ENCODE data around the gene HMGB3. TPM values are rescaled to one million over a fixed set of nuclear protein-coding genes. Genes with fewer than 3 reads are reported as not detected.

HMGB3 gene
- total RNA-seq, 2 experiments from 2014 or later: 4.0 to 5.4 TPM

GRCh38 chrX:151004085-151004484 lies 20.9 kb downstream of the HMGB3 start:
- Histone ChIP-seq H3K4me1 (ENCODE audit: insufficient read depth, low read length) (no peaks in the 10 kb centered on the region), H3K4me3 (ENCODE audit: low read length) (no peak overlapping the region), H3K9me3 (ENCODE audit: control insufficient read depth in 1 of 2, insufficient read depth in 1 of 2, low read length in 2 of 2) (no peaks in the 10 kb centered on the region), H3K36me3 (ENCODE audit: insufficient read depth, low read length) (no peaks in the 10 kb centered on the region), H3K27me3 (ENCODE audit: control insufficient read depth in 1 of 2, insufficient read depth in 2 of 2, low read length in 2 of 2) (peaks cover 0 to 2% of the 10 kb centered on the region in 2 experiments), H3K27ac (ENCODE audit: low read depth in 1 of 2, low read length in 2 of 2) (no peak overlapping the region)
- Mint-ChIP-seq H3K9me3 (no peaks in the 10 kb centered on the region), H3K27me3 (peaks cover 6% of the 10 kb centered on the region), H3K4me3 (no peak overlapping the region), H3K27ac (no peak overlapping the region), H3K36me3 (ENCODE audit: low read depth) (no peaks in the 10 kb centered on the region), H3K4me1 (ENCODE audit: low read depth) (no peaks in the 10 kb centered on the region)
- ATAC-seq (ENCODE audit: poor library complexity) (no peak), DNase-seq (no peak)
- TF ChIP-seq CTCF (IDR thresholded peaks at IDR 0.05): no peak
- intact Hi-C loops (cut with DNase I, micrococcal nuclease): no loop called here
- ChIA-PET POLR2A (no interaction called here), CTCF (interaction anchor here (0.7 kb wide), 1 partner anchor 173 kb away, joined by 3 read pairs; no protein-coding TSS in a partner anchor)

GRCh38 chrX:151006410-151007109 lies 23.4 kb downstream of the HMGB3 start:
- H3K27ac ChIP-seq (ENCODE audit: low read depth in 1 of 2, low read length in 2 of 2): no peak overlapping the region
- no peaks in the 10 kb centered on the region for H3K9me3 Mint-ChIP-seq
- no peaks in the 10 kb centered on the region for H3K4me1 ChIP-seq (ENCODE audit: insufficient read depth, low read length)
- H3K27me3 ChIP-seq (ENCODE audit: control insufficient read depth in 1 of 2, insufficient read depth in 2 of 2, low read length in 2 of 2): peaks cover 0 to 2% of the 10 kb centered on the region in 2 experiments
- H3K27me3 Mint-ChIP-seq: peaks cover 6% of the 10 kb centered on the region
- ChIA-PET CTCF (no interaction called here), POLR2A (no interaction called here)
- H3K4me3 ChIP-seq (ENCODE audit: low read length): no peak overlapping the region
- H3K36me3 Mint-ChIP-seq (ENCODE audit: low read depth): no peaks in the 10 kb centered on the region
- DNase-seq (no peak), ATAC-seq (ENCODE audit: poor library complexity) (no peak)
- no peak overlapping the region for H3K4me3 Mint-ChIP-seq
- intact Hi-C loops (cut with DNase I, micrococcal nuclease): no loop called here
- no peak for TF ChIP-seq CTCF (IDR thresholded peaks at IDR 0.05)
- H3K27ac Mint-ChIP-seq: no peak overlapping the region
- H3K4me1 Mint-ChIP-seq (ENCODE audit: low read depth): no peaks in the 10 kb centered on the region
- no peaks in the 10 kb centered on the region for H3K36me3 ChIP-seq (ENCODE audit: insufficient read depth, low read length)
- no peaks in the 10 kb centered on the region for H3K9me3 ChIP-seq (ENCODE audit: control insufficient read depth in 1 of 2, insufficient read depth in 1 of 2, low read length in 2 of 2)

GRCh38 chrX:151009582-151009981 lies 26.4 kb downstream of the HMGB3 start:
- Histone ChIP-seq H3K36me3 (ENCODE audit: insufficient read depth, low read length) (no peaks in the 10 kb centered on the region), H3K4me1 (ENCODE audit: insufficient read depth, low read length) (no peaks in the 10 kb centered on the region), H3K27me3 (ENCODE audit: control insufficient read depth in 1 of 2, insufficient read depth in 2 of 2, low read length in 2 of 2) (peaks cover 0 to 2% of the 10 kb centered on the region in 2 experiments), H3K9me3 (ENCODE audit: control insufficient read depth in 1 of 2, insufficient read depth in 1 of 2, low read length in 2 of 2) (peaks cover 0 to 9% of the 10 kb centered on the region in 2 experiments), H3K4me3 (ENCODE audit: low read length) (no peak overlapping the region), H3K27ac (ENCODE audit: low read depth in 1 of 2, low read length in 2 of 2) (no peak overlapping the region)
- ChIA-PET CTCF (no interaction called here), POLR2A (no interaction called here)
- Mint-ChIP-seq H3K27ac (no peak overlapping the region), H3K27me3 (peaks cover 6% of the 10 kb centered on the region), H3K4me3 (no peak overlapping the region), H3K4me1 (ENCODE audit: low read depth) (no peaks in the 10 kb centered on the region), H3K9me3 (no peaks in the 10 kb centered on the region), H3K36me3 (ENCODE audit: low read depth) (no peaks in the 10 kb centered on the region)
- no peak for DNase-seq
- intact Hi-C loops (cut with DNase I, micrococcal nuclease): no loop called here
- no peak for TF ChIP-seq CTCF (IDR thresholded peaks at IDR 0.05)
- ATAC-seq (ENCODE audit: poor library complexity): no peak

Measured in CD4-positive, alpha-beta T cell (primary cell).